GM23338 (cell line): ENCODE results near the gene ACO2. TPM values are rescaled to one million over a fixed set of nuclear protein-coding genes. Genes with fewer than 3 reads are reported as not detected.

Experiments
- ATAC-seq: fragments of 200-7000 bp; cut with Tn5 transposase; 3 replicates; pipeline ENCODE4 v1.9.1; 2020
- DNase-seq: peaks from one replicate; pipeline ENCODE4 v3.0.0-alpha.2; 2015; ENCODE audit warnings: low spot score
- H2AFZ ChIP-seq: fragments of 200-600 bp; sonication (generic); 2 replicates; pipeline ENCODE4 v1.8.0; 2016; ENCODE audit warnings: antibody characterized with exemption, mild to moderate bottlenecking, moderate library complexity
- H3F3A ChIP-seq: fragments of 200-600 bp; sonication (generic); replicated peaks from 2 replicates; pipeline ENCODE4 v1.8.0; 2017; ENCODE audit warnings: antibody characterized with exemption, mixed run types, low read depth
- H3K27ac ChIP-seq: fragments of 200-600 bp; sonication (generic); 2 replicates; pipeline ENCODE4 v1.6.1; 2016; ENCODE audit warnings: low read depth
- H3K27me3 ChIP-seq: fragments of 200-600 bp; sonication (generic); 2 replicates; pipeline ENCODE4 v1.8.0; 2016; ENCODE audit warnings: mild to moderate bottlenecking, mixed run types, moderate library complexity; ENCODE audit not compliant: insufficient read depth
- H3K36me3 ChIP-seq: fragments of 200-600 bp; sonication (generic); 2 replicates; pipeline ENCODE4 v1.8.0; 2016; ENCODE audit warnings: mild to moderate bottlenecking; ENCODE audit not compliant: insufficient read depth
- H3K4me1 ChIP-seq: fragments of 200-600 bp; sonication (generic); 2 replicates; pipeline ENCODE4 v1.8.0; 2016; ENCODE audit warnings: mild to moderate bottlenecking, moderate library complexity; ENCODE audit not compliant: insufficient read depth
- H3K4me2 ChIP-seq: fragments of 200-600 bp; sonication (generic); 2 replicates; pipeline ENCODE4 v1.7.1; 2017; ENCODE audit warnings: mixed run types
- H3K4me3 ChIP-seq: fragments of 200-600 bp; sonication (generic); 2 replicates; pipeline ENCODE4 v1.6.1; 2016; ENCODE audit warnings: mixed run types
- H3K79me2 ChIP-seq: fragments of 200-600 bp; sonication (generic); replicated peaks from 2 replicates; pipeline ENCODE4 v1.8.0; 2017; ENCODE audit warnings: mild to moderate bottlenecking; ENCODE audit not compliant: insufficient read depth
- H3K9me2 ChIP-seq: fragments of 200-600 bp; sonication (generic); 2 replicates; pipeline ENCODE4 v1.8.0; 2017; ENCODE audit not compliant: insufficient read depth
- H4K20me1 ChIP-seq: fragments of 200-600 bp; sonication (generic); replicated peaks from 2 replicates; pipeline ENCODE4 v1.8.0; 2017; ENCODE audit warnings: mild to moderate bottlenecking; ENCODE audit not compliant: insufficient read depth
- H3K27ac Mint-ChIP-seq: 2 replicates; pipeline ENCODE4 v1.8.0; 2020; ENCODE audit warnings: inconsistent platforms, mild to moderate bottlenecking, moderate library complexity, mixed read lengths
- H3K27me3 Mint-ChIP-seq: 3 replicates; pipeline ENCODE4 v1.8.0; 2022; ENCODE audit warnings: low read depth, mild to moderate bottlenecking, moderate library complexity, mixed read lengths, inconsistent platforms; ENCODE audit not compliant: insufficient read depth, poor library complexity
- H3K36me3 Mint-ChIP-seq: 3 replicates; pipeline ENCODE4 v1.8.0; 2021; ENCODE audit warnings: low read depth, mild to moderate bottlenecking, inconsistent platforms, moderate library complexity, mixed read lengths
- H3K4me1 Mint-ChIP-seq: 3 replicates; pipeline ENCODE4 v1.8.0; 2020; ENCODE audit warnings: mild to moderate bottlenecking, inconsistent platforms, mixed read lengths
- H3K4me3 Mint-ChIP-seq: 3 replicates; pipeline ENCODE4 v1.8.0; 2021; ENCODE audit warnings: moderate library complexity, mild to moderate bottlenecking, inconsistent platforms, mixed read lengths
- H3K9me3 Mint-ChIP-seq: 3 replicates; pipeline ENCODE4 v1.8.0; 2020; ENCODE audit warnings: moderate library complexity, mild to moderate bottlenecking, inconsistent platforms, mixed read lengths
- POLR2AphosphoS5 ChIP-seq: IDR thresholded peaks from 2 replicates; pipeline ENCODE4 v1.6.1; 2016; ENCODE audit warnings: antibody characterized with exemption, low read depth
- ZNF462 ChIP-seq: fragments of 250-450 bp; sonication (Bioruptor Pico); IDR thresholded peaks from 2 replicates; pipeline ENCODE4 v1.5.0; 2020; ENCODE audit warnings: mild to moderate bottlenecking, moderate library complexity
- polyA plus RNA-seq: library from polyadenylated mRNA; unstranded; fragments of >200 nt; fragmentation: Nextera tagmentation; extraction: Ambion mirVana; gene quantifications from 2 replicates; pipeline ENCODE4 v1.2.1, GENCODE V29; 2016
- total RNA-seq: library from RNA; depleted of rRNA; stranded (reverse); fragments of >200 nt; shearing (Covaris generic); gene quantifications from 2 replicates; pipeline ENCODE4 v1.2.3, GENCODE V29; 2014
- TF ChIP-seq, protein P1 (sequence below): IDR thresholded peaks from 2 replicates; pipeline ENCODE4 v1.6.1; 2016; ENCODE audit warnings: antibody characterized with exemption

ACO2 gene
- total and polyA plus RNA-seq, 2 experiments from 2014 or later, result 36.2 to 79.7 TPM

DNA sequence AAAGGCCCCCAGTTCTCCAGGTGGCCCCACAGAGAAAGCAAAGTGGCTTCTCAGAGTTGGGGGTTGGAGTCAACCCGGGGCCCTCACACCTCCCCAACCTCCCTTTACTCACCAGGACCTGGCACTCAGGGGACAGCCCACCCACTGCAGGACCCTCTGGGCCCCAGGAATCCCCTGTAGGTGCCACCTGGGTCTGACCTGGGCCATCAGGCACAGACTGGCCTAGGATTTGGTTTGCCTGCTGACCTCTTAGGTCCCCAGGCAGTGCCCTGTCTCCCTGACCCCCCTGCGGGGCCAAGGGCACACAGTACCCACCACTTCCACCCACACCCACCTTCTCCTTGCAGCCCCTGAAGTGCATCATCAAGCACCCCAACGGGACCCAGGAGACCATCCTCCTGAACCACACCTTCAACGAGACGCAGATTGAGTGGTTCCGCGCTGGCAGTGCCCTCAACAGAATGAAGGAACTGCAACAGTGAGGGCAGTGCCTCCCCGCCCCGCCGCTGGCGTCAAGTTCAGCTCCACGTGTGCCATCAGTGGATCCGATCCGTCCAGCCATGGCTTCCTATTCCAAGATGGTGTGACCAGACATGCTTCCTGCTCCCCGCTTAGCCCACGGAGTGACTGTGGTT is 59.3 kb downstream of the ACO2 start (continued):
- TF ChIP-seq ZNF462 (CRISPR knock-in tag) (no peak), POLR2AphosphoS5 (no peak)

DNA sequence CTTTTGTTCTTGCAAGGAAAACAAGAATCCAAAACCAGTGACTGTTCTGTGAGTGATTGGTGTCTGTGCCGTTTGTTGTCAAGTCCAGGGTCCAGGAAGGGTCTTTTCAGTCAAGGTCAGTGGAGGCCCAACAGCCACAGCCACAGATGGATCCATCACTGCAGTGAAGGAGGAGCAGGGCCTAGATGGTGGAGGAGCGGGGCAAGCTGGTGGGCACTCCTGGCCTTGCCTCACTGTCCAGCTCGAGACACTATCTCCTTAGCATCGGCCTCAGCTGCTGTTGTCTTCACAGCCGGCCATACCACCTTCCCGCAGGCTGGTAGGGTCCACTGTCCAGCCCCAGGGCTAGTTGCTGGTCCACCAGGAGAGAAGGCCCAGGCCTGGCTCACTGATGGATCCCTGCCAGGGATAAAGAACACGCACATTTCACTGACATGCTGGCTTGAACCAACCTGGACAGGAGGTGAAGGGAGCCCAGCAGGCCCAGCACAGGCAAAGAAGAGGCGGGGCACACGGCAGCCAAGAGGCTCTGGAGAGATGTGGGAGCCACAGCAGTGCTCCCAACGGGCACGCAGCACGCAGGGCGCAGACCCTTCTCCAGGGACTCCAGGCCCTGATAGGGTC is 60.1 kb downstream of the ACO2 start:
- no peak overlapping the region; the same call in 2 of the 3 replicates for H3K4me3 Mint-ChIP-seq
- peaks cover 2% of the 10 kb centered on the region for H3K4me1 Mint-ChIP-seq
- 0 out of 2 replicates have a peak, but pooled peaks cover 3% of the 10 kb centered on the region for H3K4me1 ChIP-seq
- peaks cover 71% of the 10 kb centered on the region for H3K36me3 Mint-ChIP-seq
- H3K9me3 Mint-ChIP-seq, result no peaks in the 10 kb centered on the region
- no peak overlapping the region for H3K4me3 ChIP-seq
- no peak overlapping the region for H3K4me2 ChIP-seq
- H3K27ac ChIP-seq, result no peak overlapping the region
- H2AFZ ChIP-seq, result no peak overlapping the region
- no peak for DNase-seq
- H3K36me3 ChIP-seq, result peaks cover 19% of the 10 kb centered on the region; the same call in 1 of the 2 replicates
- H3K9me2 ChIP-seq, result no peaks in the 10 kb centered on the region
- no peaks in the 10 kb centered on the region; the same call in 1 of the 2 replicates for H3K79me2 ChIP-seq
- TF ChIP-seq, protein P1, sequence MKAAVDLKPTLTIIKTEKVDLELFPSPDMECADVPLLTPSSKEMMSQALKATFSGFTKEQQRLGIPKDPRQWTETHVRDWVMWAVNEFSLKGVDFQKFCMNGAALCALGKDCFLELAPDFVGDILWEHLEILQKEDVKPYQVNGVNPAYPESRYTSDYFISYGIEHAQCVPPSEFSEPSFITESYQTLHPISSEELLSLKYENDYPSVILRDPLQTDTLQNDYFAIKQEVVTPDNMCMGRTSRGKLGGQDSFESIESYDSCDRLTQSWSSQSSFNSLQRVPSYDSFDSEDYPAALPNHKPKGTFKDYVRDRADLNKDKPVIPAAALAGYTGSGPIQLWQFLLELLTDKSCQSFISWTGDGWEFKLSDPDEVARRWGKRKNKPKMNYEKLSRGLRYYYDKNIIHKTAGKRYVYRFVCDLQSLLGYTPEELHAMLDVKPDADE, result no peak
- peak; percentile 32; the same call in 1 of the 2 replicates for TF ChIP-seq POLR2AphosphoS5
- H3K27me3 Mint-ChIP-seq, result peaks cover 39% of the 10 kb centered on the region
- H3F3A ChIP-seq, result peaks cover 30% of the 10 kb centered on the region
- ATAC-seq, result no peak
- H4K20me1 ChIP-seq, result peaks cover 13% of the 10 kb centered on the region
- no peak overlapping the region for H3K27ac Mint-ChIP-seq
- no peaks in the 10 kb centered on the region for H3K27me3 ChIP-seq
